DND-41 (cell line): ENCODE data around the gene MAGI3.

Experiments
- EZH2 ChIP-seq: IDR thresholded peaks from 3 replicates; pipeline ENCODE4 v1.6.1; 2012; ENCODE audit warnings: borderline replicate concordance, low read depth, mild to moderate bottlenecking, moderate library complexity, low read length, inconsistent platforms; ENCODE audit not compliant: severe bottlenecking
- TF ChIP-seq, protein P1 (sequence below): IDR thresholded peaks from 2 replicates; pipeline ENCODE4 v1.5.1; 2012; ENCODE audit warnings: borderline replicate concordance, low read length, moderate library complexity, mild to moderate bottlenecking; ENCODE audit not compliant: poor library complexity, severe bottlenecking; ENCODE audit errors: extremely low read depth

- TF ChIP-seq, protein P1, sequence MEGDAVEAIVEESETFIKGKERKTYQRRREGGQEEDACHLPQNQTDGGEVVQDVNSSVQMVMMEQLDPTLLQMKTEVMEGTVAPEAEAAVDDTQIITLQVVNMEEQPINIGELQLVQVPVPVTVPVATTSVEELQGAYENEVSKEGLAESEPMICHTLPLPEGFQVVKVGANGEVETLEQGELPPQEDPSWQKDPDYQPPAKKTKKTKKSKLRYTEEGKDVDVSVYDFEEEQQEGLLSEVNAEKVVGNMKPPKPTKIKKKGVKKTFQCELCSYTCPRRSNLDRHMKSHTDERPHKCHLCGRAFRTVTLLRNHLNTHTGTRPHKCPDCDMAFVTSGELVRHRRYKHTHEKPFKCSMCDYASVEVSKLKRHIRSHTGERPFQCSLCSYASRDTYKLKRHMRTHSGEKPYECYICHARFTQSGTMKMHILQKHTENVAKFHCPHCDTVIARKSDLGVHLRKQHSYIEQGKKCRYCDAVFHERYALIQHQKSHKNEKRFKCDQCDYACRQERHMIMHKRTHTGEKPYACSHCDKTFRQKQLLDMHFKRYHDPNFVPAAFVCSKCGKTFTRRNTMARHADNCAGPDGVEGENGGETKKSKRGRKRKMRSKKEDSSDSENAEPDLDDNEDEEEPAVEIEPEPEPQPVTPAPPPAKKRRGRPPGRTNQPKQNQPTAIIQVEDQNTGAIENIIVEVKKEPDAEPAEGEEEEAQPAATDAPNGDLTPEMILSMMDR = no peak
- no peak for TF ChIP-seq EZH2
These were observed 161.4 kb downstream of the MAGI3 start for GRCh38 chr1:113551728-113552127.
